H1 (cell line): ENCODE measurements around the gene TPMT. TPM values are rescaled to one million over a fixed set of nuclear protein-coding genes. Genes with fewer than 3 reads are reported as not detected.

ENCODE experiments used
- BRCA1 ChIP-seq: IDR thresholded peaks from 2 replicates; pipeline ENCODE4 v1.6.1; 2012; ENCODE audit warnings: low read depth, low read length, improper control_type of control experiment
- CBX5 ChIP-seq: fragments of 300-800, 300-1000 bp; sonication (generic); IDR thresholded peaks from 2 replicates; pipeline ENCODE4 v1.7.1; 2016; ENCODE audit warnings: antibody characterized with exemption, low read length, low read depth
- CHD2 ChIP-seq: IDR thresholded peaks from 2 replicates; pipeline ENCODE4 v1.6.1; 2012; ENCODE audit warnings: low read length, improper control_type of control experiment
- CHD7 ChIP-seq: fragments of 300-600 bp; sonication (generic); IDR thresholded peaks from 2 replicates; pipeline ENCODE4 v1.7.1; 2012; ENCODE audit warnings: low read length, moderate library complexity, mild to moderate bottlenecking, inconsistent platforms; ENCODE audit not compliant: insufficient replicate concordance
- CTBP2 ChIP-seq: IDR thresholded peaks from 2 replicates; pipeline ENCODE4 v1.7.0; 2011; ENCODE audit warnings: borderline replicate concordance, mild to moderate bottlenecking, moderate library complexity, mixed read lengths, low read length; ENCODE audit not compliant: insufficient read depth, insufficient read length
- HDAC2 ChIP-seq, 2 experiments: fragments of 300-600 bp in 1 of 2; sonication (generic) in 1 of 2; IDR thresholded peaks; 2 replicates each; pipeline ENCODE4 v1.6.1; 2011 to 2012; ENCODE audit warnings: low read depth in 2 of 2, low read length in 2 of 2, mild to moderate bottlenecking in 2 of 2, moderate library complexity in 2 of 2, borderline replicate concordance in 1 of 2, inconsistent platforms in 1 of 2
- RBBP5 ChIP-seq: IDR thresholded peaks from 2 replicates; pipeline ENCODE4 v1.7.1; 2012; ENCODE audit warnings: low read depth, mild to moderate bottlenecking, inconsistent platforms, low read length, moderate library complexity, borderline replicate concordance
- RFX5 ChIP-seq: IDR thresholded peaks from 2 replicates; pipeline ENCODE4 v1.6.1; 2011; ENCODE audit warnings: low read depth, low read length, improper control_type of control experiment, borderline replicate concordance
- RXRA ChIP-seq: IDR thresholded peaks from 2 replicates; pipeline ENCODE4 v1.6.1; 2011; ENCODE audit warnings: low read depth, mild to moderate bottlenecking, low read length, moderate library complexity; ENCODE audit not compliant: insufficient read depth
- SUZ12 ChIP-seq: fragments of 200-600 bp; sonication (generic); IDR thresholded peaks from 2 replicates; pipeline ENCODE4 v1.6.1; 2012; ENCODE audit warnings: mild to moderate bottlenecking, inconsistent platforms, low read length, moderate library complexity, mixed read lengths
- polyA plus RNA-seq, 7 experiments: library from polyadenylated mRNA; depleted of rRNA in 3 of 7; stranded (reverse) in 5 of 7; unstranded in 2 of 7; fragments of >200 nt in 5 of 7; fragments of 200-250 nt in 2 of 7; gene quantifications; 1 replicate in 5 of 7; 2 replicates in 1 of 7; 4 replicates in 1 of 7; pipeline versions ENCODE4 v1.2.1 to v1.2.3, GENCODE V29; 2011 to 2013; ENCODE audit warnings: missing spikeins in 2 of 7, mixed read lengths in 2 of 7
- total RNA-seq: library from RNA; stranded (reverse); fragmentation: NEBNext Ultra II Directional; extraction: Animal tissue kit (Norgen Biotek cat#: 25700); gene quantifications from 2 replicates; pipeline ENCODE4 v1.2.1, GENCODE V29; 2021

The TPMT gene
- total and polyA plus RNA-seq, 2 of the 8 experiments (the other 6 are each of a cell fraction or from before 2014, with no cell fraction given), result 12.3 to 17.2 TPM

- TF ChIP-seq CHD7 (no peak), BRCA1 (no peak), RXRA (no peak), SUZ12 (no peak), CHD2 (no peak), CTBP2 (no peak), RBBP5 (no peak), RFX5 (no peak), HDAC2 (IDR thresholded peaks at IDR 0.05; ENCODE audit: borderline replicate concordance in 1 of 2, low read depth in 2 of 2, low read length in 2 of 2) (no peak), CBX5 (no peak)
These were observed 430 bp upstream of the TPMT start, which contains the start of gene KDM1B (continued) for GRCh38 chr6:18155150-18155863.
